Measurements from ENCODE around the gene ABHD10.

- TF ChIP-seq POLR2AphosphoS5 (IDR thresholded peaks at IDR 0.05) (no peak), CTCF (IDR thresholded peaks at IDR 0.05 in 8 of 11, conservative IDR thresholded peaks at IDR 0.05 in 3 of 11) (no peak)
Measured at GRCh38 chr3:112001526-112001925, 22.7 kb downstream of the ABHD10 start.
